GM21381 (cell line): Measurements from ENCODE around the gene STRA6.
"Not testable (repeated sequence)": the region's sequence is repeated elsewhere in the genome, so short reads cannot be mapped to it uniquely, and the experiment has no call there.

Experiments
- ATAC-seq: cut with Tn5 transposase; IDR thresholded peaks from one replicate; pipeline ENCODE4 v1.9.1; 2021; ENCODE audit warnings: mild to moderate bottlenecking, moderate library complexity; ENCODE audit not compliant: unreplicated experiment

STRA6 gene

DNA sequence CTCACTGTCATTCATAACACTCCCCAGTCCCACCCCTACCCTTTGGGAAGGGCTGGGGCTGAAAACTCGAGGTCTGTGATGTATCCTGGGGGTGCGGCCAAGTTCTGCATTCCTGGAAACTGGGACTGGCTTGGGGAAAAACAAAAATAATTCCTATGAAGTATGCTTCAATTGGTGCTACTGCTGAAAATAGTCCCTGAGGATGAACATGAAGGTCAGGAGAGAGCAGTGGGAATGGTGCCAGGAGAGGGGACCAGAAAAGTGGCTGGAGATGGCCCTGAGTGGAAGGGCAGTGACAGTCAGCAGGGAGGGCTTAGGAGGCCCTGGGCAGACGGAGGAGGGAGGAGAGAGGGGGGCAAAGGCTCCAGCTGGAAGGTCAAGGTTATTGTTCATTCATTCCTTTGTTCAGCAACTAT is 33.9 kb downstream of the STRA6 start:
- no peak for ATAC-seq

DNA sequence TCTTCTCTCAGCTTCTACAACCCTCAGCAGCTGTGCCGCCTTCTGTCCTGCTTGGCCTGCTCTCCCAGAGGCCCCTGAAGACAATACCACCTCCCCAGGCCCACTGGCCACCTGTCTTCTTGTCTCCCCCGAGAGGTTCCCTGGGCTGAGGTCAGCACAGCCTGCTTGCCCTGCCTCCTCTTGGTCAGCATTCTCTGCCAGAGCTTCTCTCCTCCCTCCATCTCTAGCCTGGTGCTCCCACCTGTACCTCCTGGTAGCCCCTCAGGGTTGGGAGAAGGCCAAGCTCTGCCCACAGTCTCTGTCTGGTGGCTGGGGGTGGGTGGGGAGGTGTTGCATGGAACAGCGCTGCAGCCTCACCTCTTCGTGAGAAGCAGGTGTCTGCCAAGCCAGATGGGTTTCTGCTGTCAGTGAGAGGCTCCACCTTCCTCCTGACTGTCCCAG is 34.7 kb downstream of the STRA6 start:
- no peak for ATAC-seq

DNA sequence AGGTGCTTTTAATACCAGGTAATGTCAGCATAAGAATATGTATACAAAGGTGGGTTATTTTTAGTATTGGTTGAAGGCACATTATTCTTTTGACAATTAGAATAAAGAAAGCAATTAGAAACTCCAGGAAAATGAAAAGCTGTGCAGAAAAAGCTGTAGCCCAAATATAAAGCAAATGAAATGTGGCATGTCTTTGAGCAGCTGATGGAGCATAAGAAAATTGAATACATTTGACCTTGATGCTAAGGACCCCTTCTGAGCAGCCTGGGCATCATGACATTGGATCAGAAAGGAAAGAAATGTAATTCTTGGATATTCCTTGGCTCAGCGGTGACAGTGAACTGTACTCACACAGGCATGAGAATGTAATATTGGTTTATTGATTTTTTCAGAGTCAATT is 37.1 kb downstream of the STRA6 start:
- no peak for ATAC-seq

DNA sequence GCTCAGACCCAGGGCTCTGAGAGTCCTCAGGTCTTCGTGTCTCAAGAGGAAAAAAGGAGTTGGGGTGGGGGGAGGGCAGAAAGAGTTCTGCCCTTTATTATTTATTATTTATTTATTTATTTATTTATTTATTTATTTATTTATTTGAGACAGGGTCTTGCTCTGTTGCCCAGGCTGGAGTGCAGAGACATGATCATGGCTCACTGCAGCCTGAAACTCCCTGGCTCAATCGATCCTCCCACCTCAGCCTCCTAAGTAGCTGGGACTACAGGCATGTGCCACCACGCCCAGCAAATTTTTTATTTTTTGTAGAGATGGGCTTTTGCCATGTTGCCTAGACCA is 40.4 kb downstream of the STRA6 start:
- ATAC-seq: not testable (repeated sequence)

DNA sequence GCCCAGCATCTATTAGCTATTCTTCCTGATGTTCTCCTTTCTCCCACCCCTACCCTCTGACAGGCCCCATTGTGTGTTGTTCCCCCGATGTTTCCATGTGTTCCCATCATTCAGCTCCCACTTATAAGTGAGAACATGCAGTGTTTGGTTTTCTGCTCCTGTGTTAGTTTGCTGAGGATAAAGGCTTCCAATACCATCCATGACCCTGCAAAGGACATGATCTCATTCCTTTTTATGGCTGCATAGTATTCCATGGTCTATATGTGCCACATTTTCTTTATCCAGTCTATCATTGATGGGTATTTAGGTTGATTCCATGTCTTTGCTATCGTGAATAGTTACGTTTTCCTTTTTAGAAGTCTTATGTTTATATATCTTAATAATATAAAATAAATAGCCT is 42.2 kb downstream of the STRA6 start:
- ATAC-seq: not testable (repeated sequence)

DNA sequence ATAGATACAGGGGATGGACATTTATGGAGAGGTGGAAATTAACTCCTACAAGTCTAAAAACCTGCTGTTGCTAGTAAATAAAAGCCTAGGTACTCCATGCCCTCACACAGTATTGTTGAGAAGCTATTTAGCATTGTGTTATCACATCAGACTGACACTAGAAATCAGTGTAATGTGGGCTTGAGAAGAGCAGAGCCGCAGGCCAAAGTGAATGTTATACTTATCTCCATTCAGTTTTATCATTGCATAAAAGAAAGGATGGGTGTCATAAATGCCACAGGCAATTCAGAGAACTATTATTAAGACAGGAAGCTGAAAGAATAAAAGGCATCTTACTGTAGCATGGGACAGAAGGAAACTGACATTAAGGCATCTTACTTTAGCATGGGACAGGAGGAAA is 42.8 kb downstream of the STRA6 start:
- no peak for ATAC-seq

DNA sequence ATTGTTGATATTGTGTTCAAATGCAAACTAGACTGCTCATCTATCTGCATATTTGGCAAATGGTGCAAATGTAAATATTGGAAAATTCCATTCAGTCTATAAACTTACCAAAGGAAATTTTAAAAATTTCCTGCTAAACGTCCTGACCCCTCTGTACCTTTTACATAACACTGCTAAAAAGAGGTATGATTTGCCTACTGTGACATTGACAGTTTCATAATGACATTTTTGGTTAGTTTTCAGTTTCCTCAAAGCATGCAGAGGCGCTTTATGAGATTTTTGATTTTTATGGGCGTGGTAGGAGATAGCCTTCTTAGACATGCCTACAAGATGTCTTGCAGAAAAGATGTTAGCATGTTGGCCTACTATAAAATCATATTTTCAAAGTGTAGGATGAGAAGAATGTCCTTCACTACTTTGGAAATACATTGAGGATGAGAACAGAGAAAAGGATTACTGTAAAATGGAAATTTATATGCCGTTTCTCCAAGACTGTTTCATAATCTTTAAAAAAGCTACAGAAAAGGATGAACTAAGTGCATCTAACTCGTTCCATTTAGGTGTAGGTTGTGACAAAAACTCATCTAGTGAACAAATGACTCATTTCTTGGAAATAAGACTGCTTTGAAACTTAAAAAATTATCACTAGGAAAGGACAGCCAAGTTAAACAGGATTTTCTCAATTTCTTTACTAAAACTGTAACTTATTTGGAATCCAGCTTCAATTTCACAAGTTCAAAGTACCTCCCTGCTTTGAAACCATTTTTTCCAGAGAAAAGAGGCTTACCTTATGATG is 43.5 kb downstream of the STRA6 start:
- peak; percentile 68 for ATAC-seq

DNA sequence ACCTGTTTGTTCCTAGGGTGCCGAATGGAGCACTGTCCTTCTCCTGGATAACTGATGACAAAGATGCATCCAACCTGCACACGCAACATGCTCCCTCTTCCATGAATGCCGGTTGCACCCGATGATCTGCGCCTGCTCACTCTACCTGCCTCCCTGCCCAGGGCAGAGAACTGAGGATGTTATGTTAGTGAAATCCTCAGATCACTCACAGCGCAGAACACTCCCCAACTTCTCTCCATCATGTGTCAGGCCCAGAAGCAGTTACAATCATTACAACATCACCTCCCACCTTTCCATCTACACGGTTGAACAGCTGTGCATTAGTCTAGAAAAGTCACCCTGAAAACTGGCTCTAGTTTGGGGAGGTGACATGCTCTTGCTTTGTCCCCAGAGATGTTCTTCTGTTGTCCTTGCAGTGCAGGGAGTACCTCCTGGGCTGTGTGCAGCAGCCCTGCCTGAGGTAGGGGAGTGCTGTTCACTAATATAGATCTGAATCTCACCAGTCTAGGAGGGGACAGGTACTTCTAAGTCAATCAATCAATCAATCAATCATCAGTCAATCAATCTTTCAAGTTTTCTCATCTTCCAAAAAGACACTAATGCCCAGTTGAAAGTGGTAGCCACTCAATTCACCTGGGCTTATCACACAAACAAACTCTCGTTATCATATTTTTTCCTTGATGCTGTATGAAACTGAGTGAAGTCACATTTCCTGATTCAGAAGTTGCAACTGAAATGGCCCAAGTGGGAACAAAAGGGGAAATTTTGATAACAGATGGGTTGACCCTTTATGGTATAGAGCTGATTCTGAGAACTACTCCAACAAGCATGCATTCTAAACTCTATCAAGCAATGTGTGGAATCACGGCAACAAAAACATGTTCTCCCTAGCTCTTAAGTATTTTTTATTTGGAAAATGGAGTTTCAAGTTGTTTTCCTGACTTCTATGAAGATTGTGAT is 44.4 kb downstream of the STRA6 start:
- no peak for ATAC-seq

DNA sequence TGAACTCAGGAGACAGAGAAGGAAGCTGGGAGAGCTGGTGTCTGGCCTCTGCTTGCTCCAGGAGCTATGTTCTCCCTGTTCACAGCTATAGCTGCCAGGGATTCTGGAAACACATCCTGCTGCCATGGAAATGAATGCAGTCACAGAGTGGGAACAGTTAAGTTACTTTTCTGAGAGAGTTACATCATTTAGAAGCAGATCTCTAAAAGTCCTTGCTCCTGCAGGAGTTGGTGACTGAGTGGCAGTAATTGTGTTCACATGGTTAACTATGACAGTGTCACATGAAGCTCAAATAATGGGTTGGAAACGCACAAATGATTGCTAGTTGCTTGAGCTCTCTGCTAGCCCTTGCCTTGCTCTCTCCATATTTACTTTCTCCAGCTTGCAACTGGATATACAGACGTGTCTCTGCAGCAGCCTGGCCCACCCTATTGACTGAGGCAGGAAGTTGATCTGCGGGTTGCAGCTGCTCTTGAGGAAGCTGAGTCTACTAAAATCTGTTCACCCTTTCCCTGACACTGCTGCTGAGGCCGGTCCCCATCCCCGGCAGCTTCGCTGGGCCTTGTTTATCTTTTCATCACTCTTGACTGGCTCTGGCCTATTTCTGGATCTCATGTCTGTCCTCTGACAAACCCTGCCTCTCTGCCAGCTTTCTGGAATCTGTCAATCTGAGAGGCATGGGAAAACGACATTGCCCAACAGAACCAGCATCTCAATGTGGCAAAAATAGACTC is 45.7 kb downstream of the STRA6 start:
- no peak for ATAC-seq

DNA sequence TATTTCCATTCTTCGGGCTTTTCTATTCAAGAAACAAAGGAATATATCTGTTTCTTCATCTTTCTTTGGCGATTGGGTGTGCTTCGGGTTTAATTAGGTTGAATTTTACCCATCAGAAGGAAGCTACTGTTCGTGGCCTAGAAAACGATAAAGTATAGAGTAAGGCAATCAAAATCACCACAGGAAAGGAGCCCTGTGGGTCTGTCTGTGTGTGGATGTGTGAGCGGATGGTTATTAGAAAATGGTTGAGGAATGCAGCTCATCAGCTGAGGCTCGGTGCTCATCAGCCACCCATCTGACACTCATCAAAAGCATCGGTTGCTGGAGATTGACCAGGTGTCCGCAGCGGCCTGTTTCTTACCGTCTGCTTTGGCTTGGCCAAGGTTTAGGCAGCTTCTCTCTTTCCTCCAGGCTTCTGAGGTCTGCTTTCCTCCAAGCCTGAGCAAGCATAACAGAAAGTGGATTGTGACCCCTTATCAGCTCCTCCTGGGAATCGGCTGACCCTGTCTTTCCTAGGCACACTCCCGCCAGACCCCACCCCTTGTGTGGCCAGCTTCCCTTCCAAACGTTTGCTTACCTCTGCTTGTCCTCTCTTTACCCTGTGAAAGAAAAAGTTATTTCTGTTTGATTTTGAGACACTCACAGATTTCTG is 46.7 kb downstream of the STRA6 start:
- ATAC-seq: no peak

DNA sequence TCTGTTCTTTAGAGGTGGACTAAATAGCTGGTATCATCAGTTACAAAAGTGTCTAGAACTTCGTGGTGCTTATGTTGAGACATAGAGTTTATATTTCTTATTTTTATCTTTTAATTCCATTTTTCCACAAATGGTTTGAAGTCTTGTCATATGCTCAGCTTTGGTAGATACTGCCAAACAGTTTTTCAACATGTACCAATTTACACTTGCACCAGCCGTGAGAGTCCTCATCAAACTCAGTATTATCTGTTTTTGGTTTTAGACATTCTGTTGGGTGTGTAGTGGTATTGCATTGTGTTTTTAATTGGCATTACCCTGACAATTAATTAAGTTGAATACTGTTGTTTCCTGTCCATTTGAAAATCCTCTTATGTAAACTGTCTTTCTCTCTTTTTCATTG is 55.5 kb downstream of the STRA6 start:
- ATAC-seq: no peak

DNA sequence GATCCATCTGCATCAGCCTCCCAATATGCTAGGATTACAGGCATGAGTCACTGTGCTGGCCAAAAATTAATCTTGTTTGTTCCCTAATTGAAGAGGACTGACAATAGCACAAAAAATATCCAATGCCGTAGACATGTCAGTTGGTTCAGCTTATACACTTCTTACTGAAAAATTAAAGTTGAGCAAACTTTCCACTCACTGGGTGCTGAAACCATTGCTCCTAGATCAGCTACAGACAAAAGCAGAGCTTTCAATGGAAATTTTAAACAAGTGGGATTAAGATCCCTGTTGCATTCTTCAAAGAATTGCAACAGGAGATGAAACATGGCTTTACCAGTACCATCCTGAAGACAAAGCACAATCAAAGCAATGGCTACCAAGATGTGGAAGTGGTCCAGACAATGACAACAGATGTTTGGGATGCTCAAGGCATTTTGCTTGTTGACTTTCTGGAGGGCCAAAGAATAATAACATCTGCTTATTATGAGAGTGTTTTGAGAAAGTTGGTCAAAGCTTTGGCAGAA is 56.2 kb downstream of the STRA6 start:
- ATAC-seq: no peak

DNA sequence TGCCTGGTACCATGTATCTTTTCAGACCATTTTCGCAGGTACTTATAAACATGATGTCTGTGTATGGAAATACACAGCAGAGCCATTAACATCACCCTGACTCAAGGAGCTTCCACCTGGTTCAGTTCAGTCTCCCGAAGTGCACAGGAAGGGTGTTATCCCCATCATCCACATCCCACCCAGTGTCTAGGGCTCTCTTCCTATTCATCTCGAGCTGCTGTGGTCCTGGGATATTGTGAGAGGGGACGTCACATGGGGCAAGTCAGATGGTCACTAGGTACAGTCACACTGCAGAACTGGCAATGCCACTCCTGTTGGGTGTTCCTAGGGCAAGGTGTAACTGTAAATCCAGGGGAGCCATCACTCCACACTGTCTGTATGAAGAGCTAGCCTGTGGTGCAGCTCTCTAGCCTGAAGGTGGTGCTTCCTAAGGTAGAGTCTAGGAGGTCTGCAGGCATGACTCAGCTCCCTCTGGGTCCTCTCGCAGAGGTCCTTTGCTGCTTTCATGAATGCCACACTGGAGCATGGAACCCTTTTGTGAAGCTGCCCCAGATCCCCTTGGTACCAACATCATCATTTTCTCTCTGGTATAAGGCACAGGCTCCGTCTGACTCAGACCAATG is 58.3 kb downstream of the STRA6 start:
- no peak for ATAC-seq

DNA sequence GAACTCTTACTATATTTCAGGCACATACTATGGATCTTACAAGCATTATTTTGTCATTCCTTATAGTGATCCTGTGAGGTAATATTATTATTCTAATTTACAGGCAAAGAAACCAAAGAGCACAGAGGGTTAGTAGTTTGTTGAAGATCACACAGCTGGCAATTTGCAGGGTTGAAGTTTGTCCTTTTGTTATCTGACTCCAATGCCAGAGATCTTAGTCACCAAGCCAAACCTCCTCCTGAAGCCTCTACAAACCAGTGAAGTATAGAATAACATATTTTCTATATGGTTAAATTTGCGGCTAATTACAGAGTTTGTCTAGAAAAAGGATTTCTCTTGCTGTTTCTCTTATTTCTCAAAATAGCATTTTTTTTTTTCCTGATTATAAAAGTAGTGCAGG is 61.0 kb downstream of the STRA6 start:
- ATAC-seq: no peak

DNA sequence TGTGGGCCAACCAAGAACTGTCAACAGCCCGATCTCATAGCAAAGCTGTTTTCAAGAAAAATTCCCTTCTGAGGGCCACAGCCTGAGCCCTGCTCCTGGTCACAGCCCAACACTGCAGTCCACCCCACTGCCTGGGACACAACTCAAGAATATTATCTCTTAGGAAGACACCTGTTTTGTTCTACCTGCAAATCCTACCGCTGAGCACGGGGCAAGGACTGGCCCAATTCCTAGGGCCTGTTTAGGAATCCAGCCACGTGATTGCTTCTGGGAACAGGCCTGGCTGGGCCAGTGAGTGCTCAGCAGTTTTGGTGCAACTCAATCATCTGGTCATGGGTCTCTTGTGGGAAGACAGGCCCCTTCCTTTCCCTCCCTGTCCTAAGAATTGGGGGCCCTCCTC is 63.9 kb downstream of the STRA6 start:
- ATAC-seq: no peak

DNA sequence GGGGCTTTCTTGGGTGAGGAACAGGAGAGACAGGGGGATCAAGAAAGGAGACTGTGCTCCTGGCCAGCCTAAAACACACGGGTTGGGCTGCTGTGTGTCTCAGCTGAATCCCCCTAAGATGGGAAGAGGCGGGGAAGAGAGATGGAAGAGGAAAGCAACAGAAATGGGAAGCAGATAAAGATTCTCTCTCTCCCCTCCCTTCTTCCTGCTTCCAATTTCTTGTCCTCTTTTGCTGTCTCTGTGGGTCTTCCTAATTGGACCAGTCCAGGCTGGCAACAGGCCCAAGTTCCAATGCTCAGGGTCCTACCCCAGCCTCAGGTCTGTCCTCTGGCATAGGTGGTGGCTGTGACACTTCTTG is 65.1 kb downstream of the STRA6 start:
- no peak for ATAC-seq

DNA sequence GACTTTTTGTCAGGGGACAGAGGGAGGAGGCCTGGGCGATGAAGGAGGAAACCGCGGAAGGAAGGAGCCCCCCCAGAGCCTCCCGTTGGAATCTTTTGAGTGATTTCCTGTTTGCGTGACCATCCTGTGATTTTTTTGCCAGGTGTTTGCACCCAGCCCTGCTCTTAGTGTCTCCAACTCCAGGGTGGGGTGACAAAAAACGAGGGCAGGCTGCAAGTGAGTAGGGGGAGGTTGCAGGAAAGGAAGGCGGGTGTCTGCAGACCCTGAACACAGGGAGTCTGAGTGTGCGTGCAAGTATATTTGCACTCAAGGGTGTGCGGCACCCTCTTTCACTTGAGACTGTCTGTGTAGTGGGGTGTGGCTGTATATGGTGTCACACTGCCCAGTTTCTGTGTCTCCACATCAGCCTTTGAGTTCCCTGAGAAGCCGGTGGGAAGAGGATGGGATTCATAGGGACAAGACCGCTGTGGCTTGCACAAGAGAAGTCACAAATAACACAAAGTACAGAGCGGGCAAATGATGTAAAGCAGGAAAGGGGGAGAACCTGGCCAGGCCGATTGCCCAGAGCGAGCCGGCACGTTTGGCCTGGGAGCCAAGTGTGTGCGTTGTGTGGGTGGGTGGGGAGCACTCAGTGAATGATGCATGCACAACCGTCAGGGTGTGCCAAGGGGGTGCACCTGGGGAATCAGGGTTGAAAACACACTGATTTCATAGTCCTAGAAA is 65.6 kb downstream of the STRA6 start:
- no peak for ATAC-seq

DNA sequence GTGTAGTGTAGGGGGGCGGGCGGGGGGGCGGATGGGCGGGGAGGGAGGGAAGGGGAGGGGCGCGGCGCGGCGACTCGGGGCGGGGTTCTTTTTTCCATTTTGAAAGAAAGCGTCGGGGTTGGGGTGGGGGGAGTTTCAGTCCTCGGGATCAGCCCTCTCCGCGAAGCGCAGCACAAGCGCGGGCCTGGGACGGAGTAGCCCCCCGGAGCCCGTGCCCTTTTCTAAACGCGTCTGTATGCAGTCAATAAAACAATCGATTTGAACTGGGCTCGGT is 66.1 kb downstream of the STRA6 start:
- no peak for ATAC-seq

DNA sequence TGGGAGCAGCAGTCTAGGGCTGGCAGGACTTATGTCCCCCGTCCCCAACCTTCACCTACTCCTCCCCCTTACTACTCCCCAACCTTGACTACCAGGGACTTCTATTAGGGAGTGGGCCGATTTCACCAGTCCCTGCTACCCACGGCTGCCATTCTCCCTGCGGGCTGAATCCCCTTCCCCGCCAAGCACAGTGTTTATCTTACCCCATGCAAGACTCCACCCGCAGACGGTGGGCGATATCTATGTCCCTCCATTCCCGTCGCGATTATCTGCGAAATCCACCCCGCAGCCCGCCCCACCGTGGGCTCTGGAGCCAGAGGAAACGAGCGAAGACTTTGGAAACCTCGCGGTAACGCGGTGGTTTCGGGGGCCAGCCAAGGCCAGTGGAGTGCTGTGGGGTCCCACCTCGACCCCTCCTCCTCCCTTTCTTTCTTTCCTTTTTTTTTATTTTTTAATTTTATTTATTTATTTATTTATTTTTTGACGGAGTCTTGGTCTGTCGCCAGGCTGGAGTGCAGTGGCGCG is 67.5 kb downstream of the STRA6 start:
- no peak for ATAC-seq
